Stimulated activated CD4-positive, alpha-beta T cell treated with anti-CD3 and anti-CD28 coated beads, TNF-alpha, amount 100 ng/mL, for 1 hour (primary cell): ENCODE data around the gene NIPAL3.
"Not testable (repeated sequence)": the region's sequence is repeated elsewhere in the genome, so short reads cannot be mapped to it uniquely, and the experiment has no call there.

Source experiments
- DNase-seq, 3 donors: peaks; one replicate each; pipeline ENCODE4 v3.0.0-alpha.2; 2020; ENCODE audit warnings: low read depth in 3 of 3, low spot score in 1 of 3

Gene NIPAL3

DNA sequence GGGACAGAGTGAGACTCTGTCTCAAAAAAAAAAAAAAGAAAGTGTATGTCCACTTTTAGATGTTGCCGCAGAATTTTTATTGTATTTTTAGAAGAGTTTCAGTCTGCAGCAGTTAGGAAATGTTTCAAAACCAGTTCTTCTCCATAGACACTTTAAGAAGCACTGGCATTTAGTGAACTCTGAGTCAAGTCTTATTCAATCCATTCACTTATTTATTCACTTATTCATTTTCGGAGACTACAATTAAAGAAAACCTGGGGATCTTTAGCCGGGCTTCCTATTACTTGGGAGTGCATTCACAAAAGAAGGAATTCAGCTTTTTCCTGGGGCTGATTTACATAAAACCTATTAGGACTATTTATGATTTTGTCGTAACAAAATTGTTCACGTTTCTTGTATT, 99.3 kb downstream of the NIPAL3 start:
- no peak for DNase-seq

DNA sequence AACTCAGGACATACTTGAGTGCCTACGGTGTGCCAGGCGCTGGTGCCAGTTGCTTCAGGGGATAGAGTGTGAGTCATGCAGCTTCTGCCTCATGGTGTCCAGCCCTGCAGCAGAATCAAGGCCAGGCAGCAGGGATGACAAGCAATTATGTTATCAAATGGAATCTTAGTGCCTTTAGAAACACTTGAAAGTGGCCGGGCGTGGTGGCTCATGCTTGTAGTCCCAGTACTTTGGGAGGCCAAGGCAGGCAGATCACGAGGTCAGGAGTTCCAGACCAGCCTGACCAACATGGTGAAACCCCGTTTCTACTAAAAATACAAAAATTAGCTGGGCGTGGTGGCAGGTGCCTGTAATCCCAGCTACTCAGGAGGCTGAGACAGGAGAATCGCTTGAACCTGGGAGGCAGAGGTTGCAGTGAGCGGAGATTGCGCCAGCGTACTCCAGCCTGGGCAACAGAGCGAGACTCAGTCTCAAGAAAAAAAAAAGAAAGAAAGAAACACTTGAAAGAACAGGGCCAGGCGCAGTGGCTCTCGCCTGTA, 100.1 kb downstream of the NIPAL3 start:
- DNase-seq: not testable (repeated sequence)

DNA sequence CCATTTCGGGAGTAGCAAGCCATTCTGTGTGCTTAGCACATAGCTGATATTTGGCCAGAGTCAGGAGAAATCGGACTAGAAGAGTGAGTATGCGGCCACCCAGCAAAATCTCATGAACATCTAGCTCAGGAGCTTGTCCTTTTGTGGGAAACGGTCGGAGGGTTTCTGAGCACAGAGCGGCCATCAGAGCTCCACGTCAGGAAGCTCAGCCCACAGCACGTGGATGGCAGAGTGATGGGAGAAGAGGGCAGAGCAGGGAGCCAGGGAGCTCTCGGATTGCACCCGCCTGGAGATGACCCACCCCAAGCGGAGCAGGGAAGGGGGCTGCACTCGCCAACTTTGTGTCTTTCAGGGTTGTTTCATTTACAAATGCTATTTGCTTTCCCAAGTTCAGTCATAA, 100.9 kb downstream of the NIPAL3 start:
- DNase-seq: no peak

DNA sequence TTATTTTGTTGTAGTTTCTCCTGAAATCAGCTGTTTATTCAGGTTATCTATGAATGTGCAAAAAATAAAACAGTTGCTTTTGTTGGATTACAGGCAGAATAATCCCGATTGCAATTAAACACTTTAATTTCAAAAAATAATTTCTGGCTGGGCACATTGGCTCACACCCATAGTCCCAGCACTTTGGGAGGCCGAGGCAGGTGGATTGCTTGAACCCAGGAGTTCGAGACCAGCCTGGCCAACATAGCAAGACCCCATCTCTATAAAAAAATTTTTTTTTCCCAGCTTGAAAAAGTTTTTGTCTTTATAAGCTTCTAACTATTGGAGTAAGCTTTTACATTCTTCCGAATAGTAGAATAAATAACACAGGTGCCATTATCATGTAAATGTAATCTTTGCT, 102.3 kb downstream of the NIPAL3 start:
- DNase-seq: no peak

GRCh38 chr1:24520282-24520681, 104.7 kb downstream of the NIPAL3 start:
- DNase-seq: not testable (repeated sequence)
